ENCODE data around the gene FOXO6.

DNA sequence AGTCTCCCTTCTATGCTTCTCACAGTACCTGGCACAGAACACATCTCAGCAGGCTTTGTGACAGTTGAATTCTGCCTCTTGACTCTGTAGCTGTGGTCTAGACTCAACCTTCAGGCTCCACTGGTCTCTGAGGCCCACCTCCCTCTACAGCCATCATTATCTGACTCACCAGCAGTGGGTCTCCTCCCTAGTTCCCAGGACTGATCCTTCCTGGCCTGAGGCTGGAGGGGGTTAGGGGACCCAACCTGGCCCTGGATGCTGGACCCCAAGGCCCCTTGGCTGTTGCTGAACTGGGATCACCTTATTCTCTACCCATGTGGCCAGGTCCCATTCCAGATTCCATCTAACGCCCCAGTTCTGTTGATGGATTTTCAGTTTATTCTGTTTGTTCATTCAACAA lies 43.1 kb upstream of the FOXO6 start:
- TF ChIP-seq, protein P1, sequence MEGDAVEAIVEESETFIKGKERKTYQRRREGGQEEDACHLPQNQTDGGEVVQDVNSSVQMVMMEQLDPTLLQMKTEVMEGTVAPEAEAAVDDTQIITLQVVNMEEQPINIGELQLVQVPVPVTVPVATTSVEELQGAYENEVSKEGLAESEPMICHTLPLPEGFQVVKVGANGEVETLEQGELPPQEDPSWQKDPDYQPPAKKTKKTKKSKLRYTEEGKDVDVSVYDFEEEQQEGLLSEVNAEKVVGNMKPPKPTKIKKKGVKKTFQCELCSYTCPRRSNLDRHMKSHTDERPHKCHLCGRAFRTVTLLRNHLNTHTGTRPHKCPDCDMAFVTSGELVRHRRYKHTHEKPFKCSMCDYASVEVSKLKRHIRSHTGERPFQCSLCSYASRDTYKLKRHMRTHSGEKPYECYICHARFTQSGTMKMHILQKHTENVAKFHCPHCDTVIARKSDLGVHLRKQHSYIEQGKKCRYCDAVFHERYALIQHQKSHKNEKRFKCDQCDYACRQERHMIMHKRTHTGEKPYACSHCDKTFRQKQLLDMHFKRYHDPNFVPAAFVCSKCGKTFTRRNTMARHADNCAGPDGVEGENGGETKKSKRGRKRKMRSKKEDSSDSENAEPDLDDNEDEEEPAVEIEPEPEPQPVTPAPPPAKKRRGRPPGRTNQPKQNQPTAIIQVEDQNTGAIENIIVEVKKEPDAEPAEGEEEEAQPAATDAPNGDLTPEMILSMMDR (conservative IDR thresholded peaks at IDR 0.05; ENCODE audit: low read depth in 2 of 2), result no peak
- no peak for TF ChIP-seq POLR2AphosphoS5 (IDR thresholded peaks at IDR 0.05; ENCODE audit: low read depth)
- no peak for TF ChIP-seq EZH2phosphoT487 (IDR thresholded peaks at IDR 0.05; ENCODE audit: unreplicated experiment)
- TF ChIP-seq EZH2 (IDR thresholded peaks at IDR 0.05; ENCODE audit: low read depth, unreplicated experiment), result no peak
- TF ChIP-seq, protein P2, sequence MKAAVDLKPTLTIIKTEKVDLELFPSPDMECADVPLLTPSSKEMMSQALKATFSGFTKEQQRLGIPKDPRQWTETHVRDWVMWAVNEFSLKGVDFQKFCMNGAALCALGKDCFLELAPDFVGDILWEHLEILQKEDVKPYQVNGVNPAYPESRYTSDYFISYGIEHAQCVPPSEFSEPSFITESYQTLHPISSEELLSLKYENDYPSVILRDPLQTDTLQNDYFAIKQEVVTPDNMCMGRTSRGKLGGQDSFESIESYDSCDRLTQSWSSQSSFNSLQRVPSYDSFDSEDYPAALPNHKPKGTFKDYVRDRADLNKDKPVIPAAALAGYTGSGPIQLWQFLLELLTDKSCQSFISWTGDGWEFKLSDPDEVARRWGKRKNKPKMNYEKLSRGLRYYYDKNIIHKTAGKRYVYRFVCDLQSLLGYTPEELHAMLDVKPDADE (IDR thresholded peaks at IDR 0.05), result no peak
- TF ChIP-seq, protein P3, sequence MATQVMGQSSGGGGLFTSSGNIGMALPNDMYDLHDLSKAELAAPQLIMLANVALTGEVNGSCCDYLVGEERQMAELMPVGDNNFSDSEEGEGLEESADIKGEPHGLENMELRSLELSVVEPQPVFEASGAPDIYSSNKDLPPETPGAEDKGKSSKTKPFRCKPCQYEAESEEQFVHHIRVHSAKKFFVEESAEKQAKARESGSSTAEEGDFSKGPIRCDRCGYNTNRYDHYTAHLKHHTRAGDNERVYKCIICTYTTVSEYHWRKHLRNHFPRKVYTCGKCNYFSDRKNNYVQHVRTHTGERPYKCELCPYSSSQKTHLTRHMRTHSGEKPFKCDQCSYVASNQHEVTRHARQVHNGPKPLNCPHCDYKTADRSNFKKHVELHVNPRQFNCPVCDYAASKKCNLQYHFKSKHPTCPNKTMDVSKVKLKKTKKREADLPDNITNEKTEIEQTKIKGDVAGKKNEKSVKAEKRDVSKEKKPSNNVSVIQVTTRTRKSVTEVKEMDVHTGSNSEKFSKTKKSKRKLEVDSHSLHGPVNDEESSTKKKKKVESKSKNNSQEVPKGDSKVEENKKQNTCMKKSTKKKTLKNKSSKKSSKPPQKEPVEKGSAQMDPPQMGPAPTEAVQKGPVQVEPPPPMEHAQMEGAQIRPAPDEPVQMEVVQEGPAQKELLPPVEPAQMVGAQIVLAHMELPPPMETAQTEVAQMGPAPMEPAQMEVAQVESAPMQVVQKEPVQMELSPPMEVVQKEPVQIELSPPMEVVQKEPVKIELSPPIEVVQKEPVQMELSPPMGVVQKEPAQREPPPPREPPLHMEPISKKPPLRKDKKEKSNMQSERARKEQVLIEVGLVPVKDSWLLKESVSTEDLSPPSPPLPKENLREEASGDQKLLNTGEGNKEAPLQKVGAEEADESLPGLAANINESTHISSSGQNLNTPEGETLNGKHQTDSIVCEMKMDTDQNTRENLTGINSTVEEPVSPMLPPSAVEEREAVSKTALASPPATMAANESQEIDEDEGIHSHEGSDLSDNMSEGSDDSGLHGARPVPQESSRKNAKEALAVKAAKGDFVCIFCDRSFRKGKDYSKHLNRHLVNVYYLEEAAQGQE (IDR thresholded peaks at IDR 0.05; ENCODE audit: unreplicated experiment), result no peak
- no peak for TF ChIP-seq ZNF114 (CRISPR knock-in tag; IDR thresholded peaks at IDR 0.05)
- TF ChIP-seq, protein P4, sequence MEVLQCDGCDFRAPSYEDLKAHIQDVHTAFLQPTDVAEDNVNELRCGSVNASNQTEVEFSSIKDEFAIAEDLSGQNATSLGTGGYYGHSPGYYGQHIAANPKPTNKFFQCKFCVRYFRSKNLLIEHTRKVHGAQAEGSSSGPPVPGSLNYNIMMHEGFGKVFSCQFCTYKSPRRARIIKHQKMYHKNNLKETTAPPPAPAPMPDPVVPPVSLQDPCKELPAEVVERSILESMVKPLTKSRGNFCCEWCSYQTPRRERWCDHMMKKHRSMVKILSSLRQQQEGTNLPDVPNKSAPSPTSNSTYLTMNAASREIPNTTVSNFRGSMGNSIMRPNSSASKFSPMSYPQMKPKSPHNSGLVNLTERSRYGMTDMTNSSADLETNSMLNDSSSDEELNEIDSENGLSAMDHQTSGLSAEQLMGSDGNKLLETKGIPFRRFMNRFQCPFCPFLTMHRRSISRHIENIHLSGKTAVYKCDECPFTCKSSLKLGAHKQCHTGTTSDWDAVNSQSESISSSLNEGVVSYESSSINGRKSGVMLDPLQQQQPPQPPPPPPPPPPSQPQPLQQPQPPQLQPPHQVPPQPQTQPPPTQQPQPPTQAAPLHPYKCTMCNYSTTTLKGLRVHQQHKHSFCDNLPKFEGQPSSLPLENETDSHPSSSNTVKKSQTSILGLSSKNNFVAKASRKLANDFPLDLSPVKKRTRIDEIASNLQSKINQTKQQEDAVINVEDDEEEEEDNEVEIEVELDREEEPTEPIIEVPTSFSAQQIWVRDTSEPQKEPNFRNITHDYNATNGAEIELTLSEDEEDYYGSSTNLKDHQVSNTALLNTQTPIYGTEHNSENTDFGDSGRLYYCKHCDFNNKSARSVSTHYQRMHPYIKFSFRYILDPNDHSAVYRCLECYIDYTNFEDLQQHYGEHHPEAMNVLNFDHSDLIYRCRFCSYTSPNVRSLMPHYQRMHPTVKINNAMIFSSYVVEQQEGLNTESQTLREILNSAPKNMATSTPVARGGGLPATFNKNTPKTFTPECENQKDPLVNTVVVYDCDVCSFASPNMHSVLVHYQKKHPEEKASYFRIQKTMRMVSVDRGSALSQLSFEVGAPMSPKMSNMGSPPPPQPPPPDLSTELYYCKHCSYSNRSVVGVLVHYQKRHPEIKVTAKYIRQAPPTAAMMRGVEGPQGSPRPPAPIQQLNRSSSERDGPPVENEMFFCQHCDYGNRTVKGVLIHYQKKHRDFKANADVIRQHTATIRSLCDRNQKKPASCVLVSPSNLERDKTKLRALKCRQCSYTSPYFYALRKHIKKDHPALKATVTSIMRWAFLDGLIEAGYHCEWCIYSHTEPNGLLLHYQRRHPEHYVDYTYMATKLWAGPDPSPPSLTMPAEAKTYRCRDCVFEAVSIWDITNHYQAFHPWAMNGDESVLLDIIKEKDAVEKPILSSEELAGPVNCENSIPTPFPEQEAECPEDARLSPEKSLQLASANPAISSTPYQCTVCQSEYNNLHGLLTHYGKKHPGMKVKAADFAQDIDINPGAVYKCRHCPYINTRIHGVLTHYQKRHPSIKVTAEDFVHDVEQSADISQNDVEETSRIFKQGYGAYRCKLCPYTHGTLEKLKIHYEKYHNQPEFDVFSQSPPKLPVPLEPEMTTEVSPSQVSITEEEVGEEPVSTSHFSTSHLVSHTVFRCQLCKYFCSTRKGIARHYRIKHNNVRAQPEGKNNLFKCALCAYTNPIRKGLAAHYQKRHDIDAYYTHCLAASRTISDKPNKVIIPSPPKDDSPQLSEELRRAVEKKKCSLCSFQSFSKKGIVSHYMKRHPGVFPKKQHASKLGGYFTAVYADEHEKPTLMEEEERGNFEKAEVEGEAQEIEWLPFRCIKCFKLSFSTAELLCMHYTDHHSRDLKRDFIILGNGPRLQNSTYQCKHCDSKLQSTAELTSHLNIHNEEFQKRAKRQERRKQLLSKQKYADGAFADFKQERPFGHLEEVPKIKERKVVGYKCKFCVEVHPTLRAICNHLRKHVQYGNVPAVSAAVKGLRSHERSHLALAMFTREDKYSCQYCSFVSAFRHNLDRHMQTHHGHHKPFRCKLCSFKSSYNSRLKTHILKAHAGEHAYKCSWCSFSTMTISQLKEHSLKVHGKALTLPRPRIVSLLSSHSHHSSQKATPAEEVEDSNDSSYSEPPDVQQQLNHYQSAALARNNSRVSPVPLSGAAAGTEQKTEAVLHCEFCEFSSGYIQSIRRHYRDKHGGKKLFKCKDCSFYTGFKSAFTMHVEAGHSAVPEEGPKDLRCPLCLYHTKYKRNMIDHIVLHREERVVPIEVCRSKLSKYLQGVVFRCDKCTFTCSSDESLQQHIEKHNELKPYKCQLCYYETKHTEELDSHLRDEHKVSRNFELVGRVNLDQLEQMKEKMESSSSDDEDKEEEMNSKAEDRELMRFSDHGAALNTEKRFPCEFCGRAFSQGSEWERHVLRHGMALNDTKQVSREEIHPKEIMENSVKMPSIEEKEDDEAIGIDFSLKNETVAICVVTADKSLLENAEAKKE (CRISPR knock-in tag; IDR thresholded peaks at IDR 0.05), result no peak
- TF ChIP-seq CREB1 (CRISPR knock-in tag; IDR thresholded peaks at IDR 0.05; ENCODE audit: low read depth), result no peak
